Fibroblast of skin of right biceps (primary cell): ENCODE data around the gene LSM3.

Experiments used
- DNase-seq: peaks from one replicate; pipeline ENCODE4 v3.0.0-alpha.2; 2013

The LSM3 gene

DNA sequence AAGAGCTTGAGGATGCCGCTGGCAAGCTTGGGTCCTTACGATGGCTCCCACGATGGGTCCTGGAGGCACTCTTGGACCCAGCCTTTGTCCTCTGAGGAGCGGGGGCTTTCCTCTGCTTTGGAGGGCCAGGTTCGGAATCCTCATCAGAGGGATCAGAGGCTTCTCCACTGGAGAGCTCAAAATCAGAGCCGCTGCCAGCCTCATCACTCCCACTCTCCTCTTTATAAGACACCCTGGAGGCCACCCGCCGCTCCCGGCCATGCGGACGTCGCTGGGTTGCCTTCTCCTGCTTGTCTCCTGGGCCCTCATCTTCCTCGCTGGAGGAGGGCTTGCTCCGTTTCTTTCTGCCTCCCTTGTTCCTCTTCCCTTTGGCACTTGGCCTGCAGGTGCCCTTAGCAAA, 20.2 kb upstream of the LSM3 start:
- no peak for DNase-seq

DNA sequence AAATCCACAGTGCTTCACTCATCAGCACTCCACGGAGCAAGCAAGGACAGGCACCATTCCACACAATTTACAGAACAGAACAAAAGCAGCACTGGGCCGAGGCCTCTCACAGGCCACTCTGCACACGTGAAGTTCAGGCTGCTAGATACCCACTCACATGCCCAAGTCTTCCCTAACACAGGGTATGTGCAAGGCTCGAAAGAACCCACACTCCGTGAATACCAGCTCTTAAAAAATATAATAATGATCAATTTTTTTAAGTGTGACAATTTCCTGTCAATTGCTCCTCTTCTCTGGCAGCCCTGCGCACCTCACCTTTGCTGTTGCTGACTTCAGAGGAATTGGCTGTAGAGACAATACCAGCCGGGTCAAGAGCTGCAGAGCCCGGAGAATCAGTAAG, 19.2 kb upstream of the LSM3 start:
- no peak for DNase-seq

DNA sequence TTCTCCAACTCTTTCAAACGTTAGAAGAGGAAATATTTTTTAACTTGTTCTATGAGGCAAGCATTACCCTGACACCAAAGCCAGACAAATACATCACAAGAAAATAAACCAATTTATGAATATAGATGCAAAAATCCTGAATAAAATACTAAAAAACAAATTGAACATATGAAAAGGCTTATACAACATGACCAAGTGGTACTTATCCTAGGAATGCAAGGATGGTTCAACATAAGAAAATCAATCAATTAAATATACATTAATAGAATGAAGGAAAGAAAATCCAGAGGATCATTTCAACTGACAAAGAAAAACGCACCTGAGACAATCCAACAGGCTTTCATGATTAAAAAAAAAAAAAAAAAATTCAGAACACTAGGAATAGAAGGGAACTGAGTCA, 17.3 kb upstream of the LSM3 start:
- no peak for DNase-seq

DNA sequence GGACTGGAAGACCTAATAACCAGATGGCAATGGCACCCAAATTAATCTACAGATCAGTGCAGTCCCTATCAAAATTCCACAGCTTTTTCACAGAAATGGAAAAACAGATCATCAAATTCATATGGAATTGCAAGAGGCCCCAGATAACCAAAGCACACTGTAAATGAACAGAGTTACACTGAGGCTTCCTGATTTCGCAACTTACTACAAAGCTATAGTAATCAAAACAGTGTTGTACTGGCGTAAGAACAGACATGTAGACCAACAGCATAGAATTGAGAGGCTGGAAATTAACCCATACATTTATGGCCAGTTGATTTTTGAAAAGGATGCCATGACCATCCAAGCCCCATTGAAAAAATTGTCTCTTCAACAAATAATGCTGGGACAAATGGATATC, 16.4 kb upstream of the LSM3 start:
- no peak for DNase-seq

DNA sequence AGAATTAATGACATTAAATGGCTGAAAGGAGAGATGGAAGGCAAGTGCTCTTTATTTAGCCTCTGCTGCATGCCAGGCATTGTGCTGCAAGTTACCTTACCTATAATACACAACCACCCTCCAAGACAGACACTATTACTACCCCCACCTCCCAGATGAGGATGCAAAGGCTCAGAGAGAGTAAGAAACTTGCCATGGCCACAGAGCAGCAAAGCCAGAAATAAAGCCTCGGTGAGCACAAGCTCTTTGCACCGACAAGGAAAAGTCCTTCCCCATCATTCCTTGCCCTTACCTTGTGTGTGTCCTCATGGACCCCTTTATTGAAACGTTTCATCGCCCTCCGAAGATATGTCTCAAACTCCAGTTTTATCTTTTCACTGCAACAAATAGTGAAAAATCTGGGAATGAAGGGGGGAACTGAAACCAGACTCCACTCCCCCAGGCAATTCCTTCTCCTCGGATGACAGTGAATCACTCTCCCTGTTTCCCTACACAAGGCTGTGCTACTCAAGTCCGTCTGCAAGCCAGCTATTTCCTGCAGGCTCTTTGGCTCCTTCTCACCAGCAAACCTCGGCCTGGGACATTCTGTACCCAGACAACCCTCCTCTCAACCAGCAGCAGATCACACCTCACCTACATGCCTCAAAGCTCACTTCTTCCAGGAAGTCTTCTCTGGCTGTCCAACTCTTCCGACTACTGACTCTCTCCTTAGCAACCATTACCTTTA, 11.6 kb upstream of the LSM3 start:
- no peak for DNase-seq

DNA sequence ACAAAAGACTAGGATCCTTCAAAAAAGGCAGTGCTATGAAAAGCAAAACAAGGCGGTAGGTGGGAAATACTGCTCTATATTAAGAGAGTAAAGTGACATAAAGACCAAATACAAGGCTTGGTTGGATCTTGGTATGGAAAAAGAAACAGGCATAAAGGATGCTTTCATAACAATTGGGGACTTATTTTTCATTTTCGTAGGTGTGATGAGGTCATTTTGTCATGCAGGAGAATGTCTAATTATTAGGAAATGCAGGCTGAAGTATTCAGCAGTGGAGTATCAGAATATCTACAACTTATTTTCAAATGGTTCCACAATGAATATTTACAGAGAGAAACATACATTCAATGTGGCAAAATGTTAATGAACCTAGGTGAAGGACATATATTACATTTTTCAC, 9.2 kb upstream of the LSM3 start:
- DNase-seq, result no peak

DNA sequence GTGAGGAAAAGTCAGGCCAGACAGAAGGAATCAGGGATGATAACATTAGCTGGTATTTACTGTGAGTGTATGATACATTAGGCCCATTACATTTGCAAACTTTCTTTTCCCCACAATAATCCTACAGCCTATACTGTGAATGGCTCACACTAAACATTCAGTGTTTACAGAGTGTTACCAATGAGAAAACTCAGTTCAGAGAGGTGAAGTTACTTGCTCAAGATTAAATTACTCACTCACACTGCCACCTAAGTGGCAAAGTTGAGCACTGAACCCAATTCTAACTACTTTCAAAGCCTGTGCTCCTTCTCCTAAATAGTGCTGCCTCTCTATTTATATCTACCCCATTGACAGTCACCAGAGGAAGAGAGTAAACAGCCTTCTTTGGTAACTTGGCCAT, 8.7 kb upstream of the LSM3 start:
- peak; percentile 24 for DNase-seq

DNA sequence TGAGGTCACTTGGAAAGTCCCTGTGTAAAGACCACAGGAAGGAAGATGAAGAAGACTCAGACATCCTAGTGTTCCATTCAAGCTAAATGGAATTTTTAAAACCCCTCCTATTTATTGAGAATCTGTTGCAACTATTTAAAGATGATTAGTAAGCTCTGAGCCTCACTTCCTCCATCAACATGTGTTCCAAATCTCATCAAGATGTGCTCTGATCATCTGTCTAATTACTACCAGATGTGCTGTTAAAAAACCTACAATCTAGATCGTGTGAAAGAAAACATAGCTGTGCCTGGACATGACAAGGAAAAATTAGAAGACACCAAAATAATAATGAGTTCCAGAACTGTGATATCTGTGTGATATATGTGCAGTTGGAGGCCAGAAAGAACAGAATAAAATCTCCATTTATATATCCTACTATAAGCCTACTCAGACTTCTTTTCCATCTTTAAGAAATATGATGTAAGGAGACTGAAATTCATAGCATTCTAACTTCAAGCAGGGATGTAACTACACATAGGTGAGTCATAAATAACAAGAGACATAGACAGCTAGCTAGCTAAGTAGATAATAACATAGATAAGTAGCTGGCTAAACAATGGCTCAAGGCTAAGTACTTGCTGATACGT, 8.0 kb upstream of the LSM3 start:
- peak; percentile 90 for DNase-seq

DNA sequence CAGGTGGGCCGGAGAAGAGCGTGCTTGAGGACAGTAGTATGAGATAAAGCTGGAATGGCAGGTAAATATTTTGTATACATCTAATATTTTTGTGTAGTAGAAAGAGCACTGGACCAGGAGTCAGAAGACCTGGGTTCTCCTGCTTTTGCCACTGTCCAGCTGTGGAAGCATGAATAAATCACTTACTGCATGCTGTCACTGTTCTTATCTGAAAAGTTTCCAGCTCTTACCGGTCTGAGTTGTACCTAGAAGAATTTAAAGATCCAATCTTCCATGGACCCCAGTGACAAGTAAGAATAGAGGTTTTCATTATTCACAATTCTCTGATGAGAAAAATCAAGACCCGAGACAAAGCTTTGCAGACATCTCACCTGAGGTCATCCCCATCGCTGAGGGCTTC, 6.1 kb upstream of the LSM3 start:
- no peak for DNase-seq

DNA sequence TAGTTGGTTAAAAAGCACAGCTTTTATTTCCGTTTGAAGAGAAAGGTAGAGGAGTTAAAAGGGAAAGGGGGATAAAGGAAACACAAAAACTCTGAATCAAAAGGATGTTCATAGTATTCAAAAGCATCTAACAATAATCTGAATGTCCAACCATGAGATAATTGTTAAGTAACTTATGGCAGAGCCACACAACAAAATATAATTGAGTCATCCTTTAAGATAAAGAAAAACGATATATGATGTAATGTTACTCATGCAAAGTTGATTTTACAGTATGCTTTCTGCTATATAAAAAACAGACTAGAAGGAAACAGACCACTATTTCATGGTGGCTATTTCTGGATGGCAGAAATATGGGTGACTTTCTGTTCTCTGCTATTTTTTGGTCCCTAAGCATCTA, 4.1 kb upstream of the LSM3 start:
- DNase-seq, result peak; percentile 24

DNA sequence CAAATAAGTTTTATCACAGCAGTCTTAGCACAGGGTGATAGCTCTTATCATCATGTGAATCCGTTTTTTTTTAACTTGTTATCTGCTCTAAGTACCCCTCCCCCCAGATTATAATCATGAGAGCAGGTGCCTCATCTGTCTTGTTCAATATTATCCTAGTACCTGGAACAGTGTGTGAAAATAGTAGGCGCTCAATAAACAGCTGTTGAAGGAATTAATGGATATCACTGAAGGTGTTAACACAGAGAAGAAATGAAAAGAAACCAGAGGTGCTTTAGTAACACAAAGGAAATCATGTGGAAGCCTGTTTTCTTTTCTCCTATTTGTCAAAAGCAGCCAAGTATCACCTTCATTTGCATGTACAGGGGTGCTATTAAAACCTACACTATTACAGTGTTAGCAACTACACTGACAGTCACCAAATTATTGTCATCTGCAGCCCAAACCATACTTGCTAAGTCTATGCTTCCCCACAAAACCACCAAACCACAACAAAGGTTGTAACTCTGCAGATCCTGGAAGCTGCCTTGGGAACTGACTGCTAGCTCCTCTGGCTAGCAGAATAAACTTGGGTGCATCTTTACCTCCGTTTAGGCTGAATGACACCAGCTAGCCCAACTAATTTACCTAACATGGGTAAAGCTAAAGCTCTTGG, 3.1 kb upstream of the LSM3 start:
- DNase-seq, result peak; percentile 74

DNA sequence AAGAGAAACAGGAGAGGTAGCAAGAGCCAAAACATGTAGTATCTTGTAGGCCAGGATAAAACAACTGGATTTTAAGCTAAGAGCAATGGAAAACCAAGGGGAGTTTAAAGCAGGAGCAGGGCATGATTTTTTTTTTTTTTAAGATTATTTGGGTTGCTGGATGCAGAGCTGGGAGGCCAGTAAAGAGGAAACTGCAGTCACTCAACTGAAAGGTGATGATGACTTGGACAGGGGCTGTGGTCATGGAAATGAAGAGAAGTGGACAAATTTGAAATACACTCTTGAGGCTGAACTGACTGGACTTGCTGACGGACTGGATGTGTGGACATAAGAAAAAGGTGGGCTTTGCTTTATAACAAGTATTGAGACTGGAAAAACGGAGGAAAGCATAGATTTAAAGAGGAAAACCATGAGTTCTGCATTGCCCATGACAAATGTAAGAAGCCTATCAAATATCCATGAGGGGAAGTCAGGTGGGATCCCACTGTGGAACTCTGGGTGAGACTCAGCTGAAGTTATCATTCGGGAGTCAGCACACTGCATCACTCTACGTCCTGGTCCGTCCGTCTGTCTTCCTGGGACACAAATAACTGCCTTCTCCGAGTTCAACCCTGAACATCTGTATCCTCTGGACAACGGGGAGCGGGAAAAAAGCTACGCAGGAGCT, 904 bp upstream of the LSM3 start:
- no peak for DNase-seq

DNA sequence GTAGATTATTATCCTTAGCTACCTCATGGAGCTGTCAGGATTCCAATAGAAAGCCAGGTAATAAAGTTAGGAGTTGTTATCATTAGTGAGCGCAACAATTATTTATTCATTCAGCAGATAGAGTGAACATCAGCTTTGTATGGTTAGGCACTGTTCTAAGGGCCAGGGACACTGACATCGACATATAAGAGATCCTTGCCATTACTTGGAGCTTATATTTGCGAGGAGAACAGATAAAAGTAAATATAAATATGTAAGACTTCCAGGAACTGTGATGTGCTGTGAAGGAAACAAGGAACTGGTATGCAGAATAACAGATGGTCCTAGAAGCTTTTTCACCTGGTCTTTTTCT, 473 bp downstream of the LSM3 start:
- DNase-seq, result no peak

DNA sequence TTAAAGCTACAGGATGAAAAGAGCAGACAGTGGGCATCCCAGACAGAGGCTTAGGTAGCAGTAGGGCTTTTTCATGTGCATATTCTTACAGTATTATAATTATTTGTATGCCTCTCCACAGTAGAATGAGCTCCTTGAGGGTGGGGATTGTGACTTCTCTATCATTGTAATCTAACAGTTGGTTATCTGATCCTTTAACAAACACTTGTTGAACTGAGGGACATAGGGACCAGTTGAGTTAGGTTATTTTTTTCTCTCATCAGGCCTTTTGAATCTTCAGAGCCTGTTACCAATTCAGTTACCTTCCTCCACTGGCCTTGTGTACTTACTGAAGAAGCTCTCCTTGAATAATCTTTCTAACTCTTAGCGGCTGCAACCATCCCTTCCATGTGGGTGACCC, 1.2 kb downstream of the LSM3 start:
- no peak for DNase-seq

DNA sequence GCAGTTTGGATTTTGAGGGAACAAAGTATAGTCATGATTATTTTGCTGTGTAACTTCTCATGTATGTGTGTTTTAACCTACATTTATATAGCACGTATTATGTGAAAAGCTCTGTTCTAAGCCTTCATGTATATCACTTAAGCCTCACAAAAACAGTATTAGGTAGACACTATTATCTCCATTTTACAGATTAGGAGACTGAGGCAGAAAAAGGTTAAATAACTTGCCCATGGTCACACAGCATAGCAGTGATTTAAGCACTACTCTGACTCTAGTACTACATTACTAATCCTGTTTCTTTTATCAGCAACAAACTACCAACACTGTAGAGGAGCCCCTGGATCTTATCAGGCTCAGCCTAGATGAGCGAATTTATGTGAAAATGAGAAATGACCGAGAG, 2.6 kb downstream of the LSM3 start:
- DNase-seq, result no peak

DNA sequence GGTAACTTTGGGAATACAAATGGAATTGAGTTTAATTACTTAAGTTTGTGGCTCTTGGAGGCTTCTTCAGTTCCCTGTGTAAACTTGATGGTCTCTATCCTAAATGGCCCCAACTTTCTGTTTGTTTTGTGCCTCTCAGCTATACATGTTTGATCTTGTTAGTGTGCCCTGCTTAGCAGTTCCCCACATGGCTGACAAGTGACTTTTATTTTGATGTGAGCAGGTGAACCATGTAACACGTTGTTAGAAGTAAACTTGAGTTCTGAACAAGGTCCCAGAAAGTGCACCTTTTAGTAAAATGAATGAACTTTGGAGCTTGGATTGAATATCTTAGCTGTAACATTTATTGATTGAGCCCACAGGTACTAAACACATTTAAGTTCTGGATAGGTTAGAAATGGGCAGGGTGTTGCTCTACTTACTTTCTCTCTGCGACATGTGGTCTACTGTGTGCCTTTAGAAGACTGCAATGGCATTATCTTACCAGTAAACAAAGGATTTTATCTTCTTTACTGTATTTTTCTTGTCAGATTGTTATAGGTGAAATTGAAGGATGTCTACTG, 4.5 kb downstream of the LSM3 start:
- no peak for DNase-seq

DNA sequence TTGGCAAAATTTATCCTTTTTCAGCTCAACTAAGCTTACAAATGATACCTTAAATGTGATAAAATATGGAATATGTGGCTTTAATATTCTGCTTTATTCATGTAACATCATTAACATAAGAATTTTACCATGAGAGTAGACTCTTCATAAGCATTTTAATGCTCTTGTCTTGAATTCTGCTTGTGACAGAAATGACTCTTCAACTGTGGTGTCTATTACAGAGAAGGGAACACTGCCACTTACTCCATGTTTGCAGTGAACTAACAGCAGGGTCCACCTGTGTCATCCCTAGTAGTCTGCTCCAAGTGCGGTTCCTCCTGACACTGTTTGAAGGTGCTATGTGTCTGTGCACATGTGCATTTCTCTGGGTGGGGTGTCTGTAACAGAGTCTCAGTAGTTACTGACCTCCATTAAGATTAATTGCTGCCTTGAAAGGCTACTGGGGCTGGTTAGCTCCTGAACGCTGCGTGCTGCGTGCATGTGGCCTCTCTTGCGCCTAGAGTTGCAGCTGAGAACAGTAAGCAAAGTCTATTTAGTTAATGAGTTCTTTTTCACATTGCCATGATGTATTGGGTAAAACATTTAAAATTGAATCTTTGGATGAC, 8.3 kb downstream of the LSM3 start:
- no peak for DNase-seq

DNA sequence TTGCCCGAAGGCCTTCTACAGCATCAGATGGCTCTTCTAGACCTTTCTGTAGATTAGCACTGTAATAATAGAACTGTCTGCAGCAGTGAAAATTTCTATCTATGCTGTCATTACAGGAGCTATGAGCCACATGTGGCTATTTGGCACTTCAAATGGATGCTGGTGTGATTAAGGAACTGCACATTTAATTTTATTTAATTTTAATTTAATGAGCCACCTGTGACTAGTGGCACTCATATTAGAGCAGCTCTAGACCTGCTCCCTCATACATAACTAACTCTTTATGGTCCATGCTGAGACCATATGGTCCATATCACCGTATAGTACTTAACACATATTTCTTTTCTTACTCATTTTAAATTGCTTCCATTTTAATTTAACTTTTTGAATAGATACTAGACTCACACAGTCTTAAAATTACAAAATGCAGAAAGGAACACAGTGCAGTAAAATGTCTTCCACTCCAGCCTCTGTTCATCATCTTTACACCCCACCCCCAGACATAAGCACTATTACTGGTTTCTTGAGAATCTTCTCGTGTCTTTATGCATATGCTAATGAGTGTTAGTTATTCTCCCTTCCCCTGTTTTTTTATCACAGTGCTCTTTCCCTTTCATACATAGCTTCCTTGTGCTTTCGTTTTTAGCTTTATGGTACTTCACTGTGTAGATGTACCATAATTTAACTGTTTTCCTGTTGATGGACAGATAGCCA, 9.6 kb downstream of the LSM3 start:
- DNase-seq, result no peak

DNA sequence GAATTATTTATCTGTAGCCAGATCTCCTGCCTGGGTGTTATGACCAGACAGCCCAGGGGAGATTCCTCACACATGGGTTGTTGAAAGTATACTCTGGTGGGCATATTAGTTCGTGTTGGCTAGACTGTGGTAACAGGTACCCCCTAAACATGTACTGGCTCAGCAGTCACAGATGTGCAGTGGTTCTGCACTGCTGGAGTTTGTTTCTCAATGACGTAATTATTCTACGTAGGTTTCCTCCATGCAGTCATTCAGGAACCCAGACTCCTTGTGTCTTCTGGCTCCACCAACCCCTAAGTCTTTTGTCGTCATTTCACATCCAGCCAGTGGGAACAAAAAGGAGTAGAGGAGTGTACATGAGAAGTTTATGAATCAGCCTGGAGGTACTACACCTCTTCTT, 16.2 kb downstream of the LSM3 start:
- DNase-seq, result no peak

DNA sequence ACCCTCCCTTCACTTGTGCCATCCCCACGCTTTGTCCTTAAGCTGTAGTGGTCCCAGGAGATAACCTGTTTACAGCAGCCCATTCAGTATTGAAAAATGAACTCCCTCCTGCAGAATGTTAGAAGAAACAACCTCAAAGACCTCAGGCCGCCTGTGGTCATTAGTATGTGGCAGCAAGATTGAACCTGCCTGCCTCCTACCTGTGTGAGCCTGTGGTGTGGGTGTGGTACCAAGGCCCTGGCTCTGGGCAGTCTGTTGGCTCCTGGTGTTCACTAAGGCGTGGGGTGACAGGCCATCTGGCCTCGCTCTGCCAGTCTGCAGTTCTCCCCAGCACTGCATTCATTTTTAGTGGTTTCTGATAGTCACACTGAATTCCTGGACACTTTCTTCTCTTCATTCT, 21.0 kb downstream of the LSM3 start:
- DNase-seq, result no peak

DNA sequence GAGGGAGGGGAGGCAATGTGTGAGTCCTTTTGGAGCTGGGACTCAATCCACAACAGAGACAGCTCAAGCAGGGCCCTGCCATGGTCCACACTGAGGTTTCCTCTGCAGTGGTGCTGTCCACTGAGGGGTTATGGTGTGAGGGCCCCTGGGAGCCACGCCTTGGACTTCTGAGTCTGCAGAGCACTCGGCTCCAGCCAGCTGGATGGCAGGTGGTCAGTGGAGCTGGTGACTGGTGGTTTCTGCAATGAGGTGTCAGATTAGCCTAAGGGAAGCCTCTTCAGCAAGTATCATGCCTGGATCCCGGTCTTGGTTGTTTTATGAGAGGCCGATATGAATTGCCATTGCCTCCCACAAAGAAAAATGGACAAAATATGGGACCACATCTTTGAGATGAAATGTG, 21.7 kb downstream of the LSM3 start:
- DNase-seq, result no peak

DNA sequence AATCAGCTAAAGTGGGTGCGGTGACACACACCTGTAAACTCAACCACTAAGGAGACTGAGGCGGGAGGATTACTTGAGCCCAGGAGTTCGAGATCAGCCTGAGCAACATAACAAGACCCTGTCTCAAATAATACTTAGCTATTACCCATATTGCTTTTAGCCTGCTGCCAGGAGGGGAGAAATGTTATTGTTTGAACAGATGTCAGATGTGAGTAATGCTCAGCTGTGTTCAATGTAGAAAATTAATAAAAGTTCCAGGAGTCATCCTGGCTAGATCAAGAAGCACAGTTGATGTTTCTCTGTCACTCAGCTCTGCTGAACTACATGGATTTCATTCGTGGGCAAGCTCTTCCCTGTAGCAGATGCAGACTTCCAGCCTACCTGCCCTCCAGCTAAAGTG, 22.2 kb downstream of the LSM3 start:
- DNase-seq, result no peak
